GM19452 (cell line): ENCODE data around the gene CDKN2B-AS1.
"Not testable (repeated sequence)": the region's sequence is repeated elsewhere in the genome, so short reads cannot be mapped to it uniquely, and the experiment has no call there.

ENCODE experiments used
- ATAC-seq: cut with Tn5 transposase; IDR thresholded peaks from one replicate; pipeline ENCODE4 v1.9.1; 2021; ENCODE audit not compliant: unreplicated experiment

CDKN2B-AS1 gene

GRCh38 chr9:22041344-22041743 lies 46.8 kb downstream of the CDKN2B-AS1 start:
- no peak for ATAC-seq

- ATAC-seq, result no peak
Measured at GRCh38 chr9:22041775-22042174, 47.2 kb downstream of the CDKN2B-AS1 start.

GRCh38 chr9:22043928-22044327 lies 49.3 kb downstream of the CDKN2B-AS1 start:
- no peak for ATAC-seq

- no peak for ATAC-seq
Measured at GRCh38 chr9:22044583-22044982, 50.0 kb downstream of the CDKN2B-AS1 start.

GRCh38 chr9:22045423-22045822 lies 50.8 kb downstream of the CDKN2B-AS1 start:
- no peak for ATAC-seq

- no peak for ATAC-seq
Measured at GRCh38 chr9:22046243-22046885, 51.8 kb downstream of the CDKN2B-AS1 start.

- no peak for ATAC-seq
Measured at GRCh38 chr9:22047596-22047995, 53.0 kb downstream of the CDKN2B-AS1 start.

- ATAC-seq, result no peak
Measured at GRCh38 chr9:22049411-22049810, 54.8 kb downstream of the CDKN2B-AS1 start.

- ATAC-seq, result peak; percentile 73
Measured at GRCh38 chr9:22050924-22051323, 56.3 kb downstream of the CDKN2B-AS1 start.

- no peak for ATAC-seq
Measured at GRCh38 chr9:22052376-22052945, 57.9 kb downstream of the CDKN2B-AS1 start.

- ATAC-seq, result no peak
Measured at GRCh38 chr9:22053178-22053577, 58.6 kb downstream of the CDKN2B-AS1 start.

GRCh38 chr9:22054076-22054475 lies 59.5 kb downstream of the CDKN2B-AS1 start:
- no peak for ATAC-seq

- no peak for ATAC-seq
Measured at GRCh38 chr9:22054529-22054928, 59.9 kb downstream of the CDKN2B-AS1 start.

GRCh38 chr9:22055090-22055489 lies 60.5 kb downstream of the CDKN2B-AS1 start:
- ATAC-seq, result no peak

- ATAC-seq, result no peak
Measured at GRCh38 chr9:22056402-22056801, 61.8 kb downstream of the CDKN2B-AS1 start.

- not testable (repeated sequence) for ATAC-seq
Measured at GRCh38 chr9:22057972-22058371, 63.4 kb downstream of the CDKN2B-AS1 start.

- ATAC-seq, result no peak
Measured at GRCh38 chr9:22060831-22061383, 66.3 kb downstream of the CDKN2B-AS1 start.

GRCh38 chr9:22064957-22065356 lies 70.4 kb downstream of the CDKN2B-AS1 start:
- ATAC-seq, result no peak

- no peak for ATAC-seq
Measured at GRCh38 chr9:22065431-22066200, 71.0 kb downstream of the CDKN2B-AS1 start.

- no peak for ATAC-seq
Measured at GRCh38 chr9:22067196-22067595, 72.6 kb downstream of the CDKN2B-AS1 start.

GRCh38 chr9:22068369-22068768 lies 73.8 kb downstream of the CDKN2B-AS1 start:
- no peak for ATAC-seq

- no peak for ATAC-seq
Measured at GRCh38 chr9:22073349-22073748, 78.8 kb downstream of the CDKN2B-AS1 start.
